SK-N-SH treated with all-trans-retinoic acid at 6 μM for 48 hours (cell line): ENCODE data around the gene SLC49A3.

Experiments used
- ISL1 ChIP-seq: fragments of 250-450 bp; sonication (Bioruptor Pico); IDR thresholded peaks from 2 replicates; pipeline ENCODE4 v2.1.2; 2022; ENCODE audit warnings: mild to moderate bottlenecking, moderate library complexity
- OSR1 ChIP-seq: fragments of 250-450 bp; sonication (Bioruptor Pico); IDR thresholded peaks from 2 replicates; pipeline ENCODE4 v1.8.0; 2022; ENCODE audit warnings: moderate library complexity, mild to moderate bottlenecking, inconsistent platforms
- PPARA ChIP-seq: fragments of 250-450 bp; sonication (Bioruptor Pico); IDR thresholded peaks from 2 replicates; pipeline ENCODE4 v1.5.0; 2020; ENCODE audit warnings: mild to moderate bottlenecking, borderline replicate concordance
- TF ChIP-seq, protein P1 (sequence below): fragments of 250-450 bp; sonication (Bioruptor Pico); IDR thresholded peaks from 2 replicates; pipeline ENCODE4 v1.8.0; 2021; ENCODE audit warnings: low read depth, mild to moderate bottlenecking, moderate library complexity, borderline replicate concordance
- TF ChIP-seq, protein P2 (sequence below): fragments of 250-450 bp; sonication (Bioruptor Pico); IDR thresholded peaks from 2 replicates; pipeline ENCODE4 v1.8.0; 2020; ENCODE audit warnings: mild to moderate bottlenecking, moderate library complexity, borderline replicate concordance

GRCh38 chr4:681736-682451 lies 7.1 kb downstream of the SLC49A3 start:
- TF ChIP-seq OSR1 (CRISPR knock-in tag) = no peak
- TF ChIP-seq, protein P1, sequence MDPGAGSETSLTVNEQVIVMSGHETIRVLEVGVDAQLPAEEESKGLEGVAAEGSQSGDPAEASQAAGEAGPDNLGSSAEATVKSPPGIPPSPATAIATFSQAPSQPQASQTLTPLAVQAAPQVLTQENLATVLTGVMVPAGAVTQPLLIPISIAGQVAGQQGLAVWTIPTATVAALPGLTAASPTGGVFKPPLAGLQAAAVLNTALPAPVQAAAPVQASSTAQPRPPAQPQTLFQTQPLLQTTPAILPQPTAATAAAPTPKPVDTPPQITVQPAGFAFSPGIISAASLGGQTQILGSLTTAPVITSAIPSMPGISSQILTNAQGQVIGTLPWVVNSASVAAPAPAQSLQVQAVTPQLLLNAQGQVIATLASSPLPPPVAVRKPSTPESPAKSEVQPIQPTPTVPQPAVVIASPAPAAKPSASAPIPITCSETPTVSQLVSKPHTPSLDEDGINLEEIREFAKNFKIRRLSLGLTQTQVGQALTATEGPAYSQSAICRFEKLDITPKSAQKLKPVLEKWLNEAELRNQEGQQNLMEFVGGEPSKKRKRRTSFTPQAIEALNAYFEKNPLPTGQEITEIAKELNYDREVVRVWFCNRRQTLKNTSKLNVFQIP (CRISPR knock-in tag) = no peak
- TF ChIP-seq, protein P2, sequence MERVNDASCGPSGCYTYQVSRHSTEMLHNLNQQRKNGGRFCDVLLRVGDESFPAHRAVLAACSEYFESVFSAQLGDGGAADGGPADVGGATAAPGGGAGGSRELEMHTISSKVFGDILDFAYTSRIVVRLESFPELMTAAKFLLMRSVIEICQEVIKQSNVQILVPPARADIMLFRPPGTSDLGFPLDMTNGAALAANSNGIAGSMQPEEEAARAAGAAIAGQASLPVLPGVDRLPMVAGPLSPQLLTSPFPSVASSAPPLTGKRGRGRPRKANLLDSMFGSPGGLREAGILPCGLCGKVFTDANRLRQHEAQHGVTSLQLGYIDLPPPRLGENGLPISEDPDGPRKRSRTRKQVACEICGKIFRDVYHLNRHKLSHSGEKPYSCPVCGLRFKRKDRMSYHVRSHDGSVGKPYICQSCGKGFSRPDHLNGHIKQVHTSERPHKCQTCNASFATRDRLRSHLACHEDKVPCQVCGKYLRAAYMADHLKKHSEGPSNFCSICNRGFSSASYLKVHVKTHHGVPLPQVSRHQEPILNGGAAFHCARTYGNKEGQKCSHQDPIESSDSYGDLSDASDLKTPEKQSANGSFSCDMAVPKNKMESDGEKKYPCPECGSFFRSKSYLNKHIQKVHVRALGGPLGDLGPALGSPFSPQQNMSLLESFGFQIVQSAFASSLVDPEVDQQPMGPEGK (CRISPR knock-in tag) = no peak
- TF ChIP-seq ISL1 (CRISPR knock-in tag) = no peak
- TF ChIP-seq PPARA (CRISPR knock-in tag) = no peak
